Measurements from ENCODE around the gene TTC39A. TPM values are rescaled to one million over a fixed set of nuclear protein-coding genes. Genes with fewer than 3 reads are reported as not detected.

The TTC39A gene
- total and polyA plus RNA-seq, 8 donors = 10.5 to 28.4 (median 16.0) TPM

DNA sequence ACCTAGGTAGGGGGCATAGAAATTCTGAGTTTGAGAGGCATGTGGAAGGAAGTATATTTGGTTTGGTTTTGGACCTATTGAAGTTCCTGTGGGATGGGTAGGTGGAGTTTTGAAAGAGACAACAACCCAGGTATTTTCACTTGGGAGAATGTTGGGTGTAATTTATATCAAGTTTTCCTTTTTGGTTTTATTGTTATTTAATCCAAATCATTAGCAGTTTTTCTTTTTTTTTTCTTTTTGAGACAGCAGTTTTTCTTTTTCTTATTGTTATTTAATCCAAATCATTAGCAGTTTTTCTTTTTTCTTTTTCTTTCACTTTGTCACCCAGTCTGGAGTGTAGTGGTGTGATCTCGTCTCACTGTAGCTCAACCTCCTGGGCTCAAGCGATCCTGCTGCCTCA lies 64.2 kb downstream of the TTC39A start:
- intact Hi-C loops (cut with DNase I) = no loop called here
- DNase-seq = no peak
- Histone ChIP-seq H3K36me3 (peaks cover 0 to 7% (median 7%) of the 10 kb centered on the region in 3 donors), H3K27me3 (no peaks in the 10 kb centered on the region), H3K4me1 (peaks cover 0 to 15% (median 0%) of the 10 kb centered on the region in 3 donors), H3K27ac (no peak overlapping the region), H3K9me3 (no peaks in the 10 kb centered on the region), H3K4me3 (no peak overlapping the region)
- FAIRE-seq = no peak
- TF ChIP-seq, protein P1, sequence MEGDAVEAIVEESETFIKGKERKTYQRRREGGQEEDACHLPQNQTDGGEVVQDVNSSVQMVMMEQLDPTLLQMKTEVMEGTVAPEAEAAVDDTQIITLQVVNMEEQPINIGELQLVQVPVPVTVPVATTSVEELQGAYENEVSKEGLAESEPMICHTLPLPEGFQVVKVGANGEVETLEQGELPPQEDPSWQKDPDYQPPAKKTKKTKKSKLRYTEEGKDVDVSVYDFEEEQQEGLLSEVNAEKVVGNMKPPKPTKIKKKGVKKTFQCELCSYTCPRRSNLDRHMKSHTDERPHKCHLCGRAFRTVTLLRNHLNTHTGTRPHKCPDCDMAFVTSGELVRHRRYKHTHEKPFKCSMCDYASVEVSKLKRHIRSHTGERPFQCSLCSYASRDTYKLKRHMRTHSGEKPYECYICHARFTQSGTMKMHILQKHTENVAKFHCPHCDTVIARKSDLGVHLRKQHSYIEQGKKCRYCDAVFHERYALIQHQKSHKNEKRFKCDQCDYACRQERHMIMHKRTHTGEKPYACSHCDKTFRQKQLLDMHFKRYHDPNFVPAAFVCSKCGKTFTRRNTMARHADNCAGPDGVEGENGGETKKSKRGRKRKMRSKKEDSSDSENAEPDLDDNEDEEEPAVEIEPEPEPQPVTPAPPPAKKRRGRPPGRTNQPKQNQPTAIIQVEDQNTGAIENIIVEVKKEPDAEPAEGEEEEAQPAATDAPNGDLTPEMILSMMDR (IDR thresholded peaks at IDR 0.05) = no peak
- ATAC-seq = no peak
- WGBS, 2 donors = 96 to 99% methylated on average over 2 of the region's 2 CpGs

DNA sequence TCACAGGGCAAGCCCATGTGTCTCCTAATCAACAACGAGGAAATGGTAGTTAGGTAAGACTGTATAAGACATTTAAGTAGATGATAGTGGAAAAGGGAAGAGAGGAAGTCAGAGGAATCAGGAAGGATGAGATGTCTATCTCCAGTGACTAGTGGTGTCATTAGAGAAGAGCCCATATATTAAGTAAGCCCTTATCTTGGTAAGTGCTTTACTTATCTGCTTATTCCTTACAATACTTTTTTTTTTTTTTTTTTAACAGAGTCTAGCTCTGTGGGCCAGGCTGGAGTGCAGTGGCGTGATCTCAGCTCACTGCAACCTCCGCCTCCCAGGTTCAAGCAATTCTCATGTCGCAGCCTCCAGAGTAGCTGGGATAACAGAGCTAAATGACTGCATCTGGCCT lies 64.7 kb downstream of the TTC39A start:
- Histone ChIP-seq H3K4me1 (peaks cover 0 to 20% (median 3%) of the 10 kb centered on the region in 3 donors), H3K4me3 (no peak overlapping the region), H3K9me3 (no peaks in the 10 kb centered on the region), H3K36me3 (peaks cover 0 to 7% (median 4%) of the 10 kb centered on the region in 3 donors), H3K27me3 (no peaks in the 10 kb centered on the region), H3K27ac (no peak overlapping the region)
- no peak for DNase-seq
- no peak for ATAC-seq
- TF ChIP-seq, protein P1 (IDR thresholded peaks at IDR 0.05) = no peak
- intact Hi-C loops (cut with DNase I) = no loop called here
- 88 to 90% methylated on average over 4 of the region's 4 CpGs for WGBS, 2 donors
- FAIRE-seq = no peak

GRCh38 chr1:51264451-51264850 lies 65.9 kb downstream of the TTC39A start:
- intact Hi-C loops (cut with DNase I) = no loop called here
- TF ChIP-seq, protein P1 (IDR thresholded peaks at IDR 0.05) = no peak
- Histone ChIP-seq H3K36me3 (no peaks in the 10 kb centered on the region), H3K9me3 (no peaks in the 10 kb centered on the region), H3K4me1 (peaks cover 0 to 31% (median 12%) of the 10 kb centered on the region in 3 donors), H3K4me3 (no peak overlapping the region), H3K27ac (no peak overlapping the region), H3K27me3 (no peaks in the 10 kb centered on the region)
- ATAC-seq (peak in 3 of 4 donors; percentile 20 to 58 (median 36)), DNase-seq (no peak), FAIRE-seq (no peak)
- 55% methylated on average over 3 of the region's 3 CpGs for WGBS, 2 donors

GRCh38 chr1:51263147-51263877 lies 67.0 kb downstream of the TTC39A start:
- 88 to 94% methylated on average over 4 of the region's 4 CpGs for WGBS, 2 donors
- Histone ChIP-seq H3K4me1 (peaks cover 0 to 36% (median 19%) of the 10 kb centered on the region in 3 donors), H3K27me3 (no peaks in the 10 kb centered on the region), H3K4me3 (no peak overlapping the region), H3K36me3 (no peaks in the 10 kb centered on the region), H3K9me3 (no peaks in the 10 kb centered on the region), H3K27ac (no peak overlapping the region)
- FAIRE-seq (no peak), DNase-seq (no peak), ATAC-seq (no peak)
- TF ChIP-seq, protein P1 (IDR thresholded peaks at IDR 0.05) = no peak
- intact Hi-C loops (cut with DNase I) = no loop called here

DNA sequence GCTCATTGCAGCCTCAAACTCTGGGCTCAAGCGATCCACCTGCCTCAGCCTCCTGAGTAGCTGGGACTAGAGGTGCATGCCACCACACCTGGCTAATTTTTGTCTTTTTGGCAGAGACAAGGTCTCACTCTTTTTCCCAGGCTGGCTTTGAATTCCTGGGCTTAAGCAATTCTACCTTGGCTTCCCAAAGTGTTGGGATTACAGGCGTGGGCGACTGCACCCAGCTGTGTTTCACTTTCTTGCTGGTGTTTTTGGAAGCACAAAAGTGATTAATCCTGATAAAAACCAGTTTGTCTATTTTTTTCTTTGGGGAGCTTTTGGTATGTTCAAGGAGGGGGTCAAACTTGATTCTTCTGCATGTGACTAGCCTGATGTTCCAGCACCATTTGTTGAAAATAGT lies 75.0 kb downstream of the TTC39A start:
- no peak for DNase-seq
- no peak for ATAC-seq
- WGBS, 2 donors = 81% methylated on average over 3 of the region's 3 CpGs
- no peak for FAIRE-seq
- no peaks in the 10 kb centered on the region for H3K36me3 ChIP-seq
- H3K27me3 ChIP-seq = no peaks in the 10 kb centered on the region
- no peak overlapping the region for H3K27ac ChIP-seq
- TF ChIP-seq, protein P1 (IDR thresholded peaks at IDR 0.05) = no peak
- peaks cover 0 to 16% (median 13%) of the 10 kb centered on the region in 3 donors for H3K4me1 ChIP-seq
- no peak overlapping the region for H3K4me3 ChIP-seq
- H3K9me3 ChIP-seq = no peaks in the 10 kb centered on the region
- intact Hi-C loops (cut with DNase I) = no loop called here

Data from pancreas (tissue), 10 donors.